ENCODE results near the gene ARPC5.

ARPC5 gene

GRCh38 chr1:183600136-183600535 is 35.4 kb downstream of the ARPC5 start:
- Histone ChIP-seq H2AFZ (ENCODE audit: low read depth, low read length) (no peak overlapping the region), H3K4me3 (ENCODE audit: low read length) (no peak overlapping the region), H3K36me3 (ENCODE audit: insufficient read depth, low read length) (no peaks in the 10 kb centered on the region), H3K4me1 (ENCODE audit: insufficient read depth, low read length) (no peaks in the 10 kb centered on the region), H3K27me3 (ENCODE audit: insufficient read depth, low read length) (peaks cover 3% of the 10 kb centered on the region), H3K9me3 (ENCODE audit: low read length) (no peaks in the 10 kb centered on the region)

- Histone ChIP-seq H3K9me3 (ENCODE audit: low read length) (no peaks in the 10 kb centered on the region), H3K4me1 (ENCODE audit: insufficient read depth, low read length) (no peaks in the 10 kb centered on the region), H2AFZ (ENCODE audit: low read depth, low read length) (no peak overlapping the region), H3K27me3 (ENCODE audit: insufficient read depth, low read length) (peaks cover 3% of the 10 kb centered on the region), H3K4me3 (ENCODE audit: low read length) (no peak overlapping the region), H3K36me3 (ENCODE audit: insufficient read depth, low read length) (no peaks in the 10 kb centered on the region)
These were observed 37.2 kb downstream of the ARPC5 start for GRCh38 chr1:183598386-183598785.

- Histone ChIP-seq H3K9me3 (ENCODE audit: low read length) (no peaks in the 10 kb centered on the region), H3K27me3 (ENCODE audit: insufficient read depth, low read length) (peaks cover 5% of the 10 kb centered on the region), H2AFZ (ENCODE audit: low read depth, low read length) (no peak overlapping the region), H3K36me3 (ENCODE audit: insufficient read depth, low read length) (no peaks in the 10 kb centered on the region), H3K4me3 (ENCODE audit: low read length) (no peak overlapping the region), H3K4me1 (ENCODE audit: insufficient read depth, low read length) (no peaks in the 10 kb centered on the region)
These were observed 37.8 kb downstream of the ARPC5 start for GRCh38 chr1:183597656-183598347.

- Histone ChIP-seq H3K4me3 (ENCODE audit: low read length) (no peak overlapping the region), H3K9me3 (ENCODE audit: low read length) (no peaks in the 10 kb centered on the region), H3K4me1 (ENCODE audit: insufficient read depth, low read length) (no peaks in the 10 kb centered on the region), H2AFZ (ENCODE audit: low read depth, low read length) (no peak overlapping the region), H3K36me3 (ENCODE audit: insufficient read depth, low read length) (no peaks in the 10 kb centered on the region), H3K27me3 (ENCODE audit: insufficient read depth, low read length) (peaks cover 3% of the 10 kb centered on the region)
These were observed 39.1 kb downstream of the ARPC5 start for GRCh38 chr1:183596500-183596899.

GRCh38 chr1:183595537-183595936 is 40.0 kb downstream of the ARPC5 start:
- H3K9me3 ChIP-seq (ENCODE audit: low read length): no peaks in the 10 kb centered on the region
- peaks cover 3% of the 10 kb centered on the region for H3K27me3 ChIP-seq (ENCODE audit: insufficient read depth, low read length)
- no peak overlapping the region for H3K4me3 ChIP-seq (ENCODE audit: low read length)
- no peak overlapping the region for H2AFZ ChIP-seq (ENCODE audit: low read depth, low read length)
- no peaks in the 10 kb centered on the region for H3K36me3 ChIP-seq (ENCODE audit: insufficient read depth, low read length)
- no peaks in the 10 kb centered on the region for H3K4me1 ChIP-seq (ENCODE audit: insufficient read depth, low read length)

GRCh38 chr1:183593356-183593755 is 42.2 kb downstream of the ARPC5 start:
- H3K4me3 ChIP-seq (ENCODE audit: low read length): no peak overlapping the region
- H3K36me3 ChIP-seq (ENCODE audit: insufficient read depth, low read length): no peaks in the 10 kb centered on the region
- no peak overlapping the region for H2AFZ ChIP-seq (ENCODE audit: low read depth, low read length)
- no peaks in the 10 kb centered on the region for H3K9me3 ChIP-seq (ENCODE audit: low read length)
- peaks cover 3% of the 10 kb centered on the region for H3K27me3 ChIP-seq (ENCODE audit: insufficient read depth, low read length)
- no peaks in the 10 kb centered on the region for H3K4me1 ChIP-seq (ENCODE audit: insufficient read depth, low read length)

GRCh38 chr1:183592733-183593132 is 42.9 kb downstream of the ARPC5 start:
- peaks cover 3% of the 10 kb centered on the region for H3K27me3 ChIP-seq (ENCODE audit: insufficient read depth, low read length)
- H3K4me1 ChIP-seq (ENCODE audit: insufficient read depth, low read length): no peaks in the 10 kb centered on the region
- H3K4me3 ChIP-seq (ENCODE audit: low read length): no peak overlapping the region
- H2AFZ ChIP-seq (ENCODE audit: low read depth, low read length): no peak overlapping the region
- H3K9me3 ChIP-seq (ENCODE audit: low read length): no peaks in the 10 kb centered on the region
- no peaks in the 10 kb centered on the region for H3K36me3 ChIP-seq (ENCODE audit: insufficient read depth, low read length)

- Histone ChIP-seq H3K4me3 (ENCODE audit: low read length) (no peak within 1 kb of the TSS), H3K4me1 (ENCODE audit: insufficient read depth, low read length) (no peaks in the 10 kb centered on the region), H3K36me3 (ENCODE audit: insufficient read depth, low read length) (no peaks in the 10 kb centered on the region), H2AFZ (ENCODE audit: low read depth, low read length) (no peak within 1 kb of the TSS), H3K9me3 (ENCODE audit: low read length) (no peaks in the 10 kb centered on the region), H3K27me3 (ENCODE audit: insufficient read depth, low read length) (peaks cover 3% of the 10 kb centered on the region)
These were observed 45.1 kb downstream of the ARPC5 start, which contains the start of gene NCF2 for GRCh38 chr1:183590244-183591191. TSS of gene NCF2 (minus strand) at chr1:183590459. CDS start at chr1:183590329, 130 bp downstream.

- no peak overlapping the region for H3K4me3 ChIP-seq (ENCODE audit: low read length)
- H3K9me3 ChIP-seq (ENCODE audit: low read length): no peaks in the 10 kb centered on the region
- no peaks in the 10 kb centered on the region for H3K36me3 ChIP-seq (ENCODE audit: insufficient read depth, low read length)
- H2AFZ ChIP-seq (ENCODE audit: low read depth, low read length): no peak overlapping the region
- H3K27me3 ChIP-seq (ENCODE audit: insufficient read depth, low read length): peaks cover 3% of the 10 kb centered on the region
- no peaks in the 10 kb centered on the region for H3K4me1 ChIP-seq (ENCODE audit: insufficient read depth, low read length)
These were observed 45.7 kb downstream of the ARPC5 start for GRCh38 chr1:183589874-183590243.

- H3K4me3 ChIP-seq (ENCODE audit: low read length): no peak overlapping the region
These were observed 46.2 kb downstream of the ARPC5 start for GRCh38 chr1:183589384-183589783.

GRCh38 chr1:183588827-183589226 is 46.8 kb downstream of the ARPC5 start:
- no peaks in the 10 kb centered on the region for H3K4me1 ChIP-seq (ENCODE audit: insufficient read depth, low read length)

More at GRCh38 chr1:183589384-183589783, 46.2 kb downstream of the ARPC5 start:
- H3K27me3 ChIP-seq (ENCODE audit: insufficient read depth, low read length): peaks cover 3% of the 10 kb centered on the region
- H2AFZ ChIP-seq (ENCODE audit: low read depth, low read length): no peak overlapping the region
- H3K9me3 ChIP-seq (ENCODE audit: low read length): no peaks in the 10 kb centered on the region
- H3K36me3 ChIP-seq (ENCODE audit: insufficient read depth, low read length): no peaks in the 10 kb centered on the region
- no peaks in the 10 kb centered on the region for H3K4me1 ChIP-seq (ENCODE audit: insufficient read depth, low read length)

GRCh38 chr1:183586926-183587325 is 48.7 kb downstream of the ARPC5 start:
- no peak overlapping the region for H2AFZ ChIP-seq (ENCODE audit: low read depth, low read length)
- H3K9me3 ChIP-seq (ENCODE audit: low read length): no peaks in the 10 kb centered on the region
- no peaks in the 10 kb centered on the region for H3K36me3 ChIP-seq (ENCODE audit: insufficient read depth, low read length)
- H3K27me3 ChIP-seq (ENCODE audit: insufficient read depth, low read length): no peaks in the 10 kb centered on the region
- H3K4me3 ChIP-seq (ENCODE audit: low read length): no peak overlapping the region
- no peaks in the 10 kb centered on the region for H3K4me1 ChIP-seq (ENCODE audit: insufficient read depth, low read length)

More at GRCh38 chr1:183588827-183589226, 46.8 kb downstream of the ARPC5 start:
- H3K36me3 ChIP-seq (ENCODE audit: insufficient read depth, low read length): no peaks in the 10 kb centered on the region
- no peaks in the 10 kb centered on the region for H3K9me3 ChIP-seq (ENCODE audit: low read length)
- peaks cover 3% of the 10 kb centered on the region for H3K27me3 ChIP-seq (ENCODE audit: insufficient read depth, low read length)
- no peak overlapping the region for H3K4me3 ChIP-seq (ENCODE audit: low read length)
- H2AFZ ChIP-seq (ENCODE audit: low read depth, low read length): no peak overlapping the region

- H3K4me1 ChIP-seq (ENCODE audit: insufficient read depth, low read length): no peaks in the 10 kb centered on the region
- H3K4me3 ChIP-seq (ENCODE audit: low read length): no peak overlapping the region
- H2AFZ ChIP-seq (ENCODE audit: low read depth, low read length): no peak overlapping the region
- H3K9me3 ChIP-seq (ENCODE audit: low read length): no peaks in the 10 kb centered on the region
- H3K36me3 ChIP-seq (ENCODE audit: insufficient read depth, low read length): no peaks in the 10 kb centered on the region
- no peaks in the 10 kb centered on the region for H3K27me3 ChIP-seq (ENCODE audit: insufficient read depth, low read length)
These were observed 49.1 kb downstream of the ARPC5 start for GRCh38 chr1:183586455-183586854.
